Right lobe of liver (tissue), 6 donors: ENCODE measurements around the gene FHIT. TPM values are rescaled to one million over a fixed set of nuclear protein-coding genes. Genes with fewer than 3 reads are reported as not detected.

Experiments used
- ATAC-seq, 4 donors: fragments of 200-7000 bp; cut with Tn5 transposase; one replicate each; pipeline ENCODE4 v1.9.1; 2020; ENCODE audit warnings: mild to moderate bottlenecking in 4 of 4, moderate library complexity in 4 of 4
- DNase-seq, 3 donors: peaks; one replicate each; pipeline ENCODE4 v3.0.0-alpha.2; 2020
- H3K27ac ChIP-seq, 3 donors: fragments of 200-600 bp; one replicate each; pipeline ENCODE4 v1.8.0; 2022
- H3K27me3 ChIP-seq, 2 donors: fragments of 200-600 bp; one replicate each; pipeline ENCODE4 v1.8.0; 2022
- H3K36me3 ChIP-seq, 4 donors: fragments of 200-600 bp; sonication (generic) in 1 of 4; one replicate each; pipeline versions ENCODE4 v1.5.1 to v1.8.0; 2017 to 2022; ENCODE audit warnings: control low read depth in 1 of 4
- H3K4me1 ChIP-seq, 4 donors: fragments of 200-600 bp; sonication (generic) in 1 of 4; one replicate each; pipeline versions ENCODE4 v1.5.1 to v1.8.0; 2017 to 2022; ENCODE audit warnings: control low read depth in 1 of 4
- H3K4me3 ChIP-seq, 3 donors: fragments of 200-600 bp; one replicate each; pipeline ENCODE4 v1.8.0; 2022
- H3K9me3 ChIP-seq, 4 donors: fragments of 200-600 bp; sonication (generic) in 1 of 4; one replicate each; pipeline versions ENCODE4 v1.5.1 to v1.8.0; 2017 to 2022; ENCODE audit warnings: control low read depth in 1 of 4
- CTCF ChIP-seq, 4 donors: fragments of 200-600 bp in 3 of 4; fragments of 450-650 bp in 1 of 4; IDR thresholded peaks; one replicate each; pipeline versions ENCODE4 v1.5.1 to v1.8.0; 2016 to 2022; ENCODE audit warnings: antibody characterized with exemption in 4 of 4, mild to moderate bottlenecking in 2 of 4
- POLR2A ChIP-seq: fragments of 450-650 bp; IDR thresholded peaks from one replicate; pipeline ENCODE4 v1.6.1; 2017; ENCODE audit warnings: antibody characterized with exemption, mild to moderate bottlenecking
- WGBS: methylation state at CpG from one replicate; pipeline ENCODE4 v1.1.6; 2018; ENCODE audit warnings: low coverage, low lambda C conversion rate; ENCODE audit not compliant: insufficient coverage; ENCODE audit errors: missing lambda C conversion rate; 5-methylcytosine and 5-hydroxymethylcytosine counted together
- intact Hi-C, 2 donors: fragments of 100-400 bp; cut with DNase I; formaldehyde crosslinking; loops; one replicate each; pipeline versions ENCODE4 v1.11.2 to v1.14.1; 2022
- total RNA-seq, 6 experiments: library from RNA; depleted of rRNA in 2 of 6; stranded (reverse); fragments of >200 nt in 2 of 6; fragmentation: NEBNext Ultra II Directional in 3 of 6; extraction: Animal tissue kit (Norgen Biotek cat#: 25700) in 3 of 6; gene quantifications; one replicate each; pipeline versions ENCODE4 v1.1.0 to v1.2.4, GENCODE V29; 2016 to 2023
- donor health status: DM: no; HTN: yes; CAD: no.
- donor health status: DM: no; HTN: no; CAD: no.
- donor health status: DM: no; HTN: no; CAD: no.
- donor health status: DM: no; HTN: yes; CAD: no.
- donor health status: DM: no; HTN: yes; CAD: no.

FHIT gene
- total RNA-seq, 6 experiments from 2014 or later: 6.6 to 11.2 (median 8.0) TPM

GRCh38 chr3:59930170-59930569 lies 1321.1 kb downstream of the FHIT start:
- H3K27me3 ChIP-seq: no peaks in the 10 kb centered on the region
- DNase-seq (no peak), ATAC-seq (no peak)
- intact Hi-C loops: no loop called here
- no peaks in the 10 kb centered on the region for H3K9me3 ChIP-seq
- no peaks in the 10 kb centered on the region for H3K4me1 ChIP-seq
- no peak overlapping the region for H3K27ac ChIP-seq
- no peak overlapping the region for H3K4me3 ChIP-seq
- 75% methylated on average over 2 of the region's 2 CpGs for WGBS
- TF ChIP-seq POLR2A (no peak), CTCF (IDR thresholded peaks at IDR 0.05) (no peak)
- no peaks in the 10 kb centered on the region for H3K36me3 ChIP-seq

GRCh38 chr3:59927056-59927455 lies 1324.2 kb downstream of the FHIT start:
- DNase-seq (no peak), ATAC-seq (no peak)
- H3K4me1 ChIP-seq: no peaks in the 10 kb centered on the region
- H3K36me3 ChIP-seq: no peaks in the 10 kb centered on the region
- 83% methylated on average over 3 of the region's 3 CpGs for WGBS
- H3K27me3 ChIP-seq: no peaks in the 10 kb centered on the region
- no peaks in the 10 kb centered on the region for H3K9me3 ChIP-seq
- no peak overlapping the region for H3K27ac ChIP-seq
- H3K4me3 ChIP-seq: no peak overlapping the region
- intact Hi-C loops: no loop called here
- TF ChIP-seq CTCF (IDR thresholded peaks at IDR 0.05) (no peak), POLR2A (no peak)

- no peak for TF ChIP-seq POLR2A
- TF ChIP-seq CTCF (IDR thresholded peaks at IDR 0.05): no peak
- Histone ChIP-seq H3K9me3 (no peaks in the 10 kb centered on the region), H3K27ac (no peak overlapping the region), H3K27me3 (no peaks in the 10 kb centered on the region), H3K4me1 (no peaks in the 10 kb centered on the region), H3K4me3 (no peak overlapping the region), H3K36me3 (no peaks in the 10 kb centered on the region)
- intact Hi-C loops: no loop called here
- DNase-seq: no peak
- ATAC-seq: no peak
These were observed 1325.3 kb downstream of the FHIT start for GRCh38 chr3:59925946-59926345.

- Histone ChIP-seq H3K9me3 (no peaks in the 10 kb centered on the region), H3K27me3 (no peaks in the 10 kb centered on the region), H3K4me1 (no peaks in the 10 kb centered on the region), H3K27ac (no peak overlapping the region), H3K4me3 (no peak overlapping the region), H3K36me3 (no peaks in the 10 kb centered on the region)
- TF ChIP-seq POLR2A (no peak), CTCF (IDR thresholded peaks at IDR 0.05) (no peak)
- intact Hi-C loops: no loop called here
- WGBS: 76% methylated on average over 7 of the region's 7 CpGs
- no peak for DNase-seq
- ATAC-seq: no peak
These were observed 1329.1 kb downstream of the FHIT start for GRCh38 chr3:59922192-59922591.

- ATAC-seq (no peak), DNase-seq (no peak)
- no peaks in the 10 kb centered on the region for H3K27me3 ChIP-seq
- H3K9me3 ChIP-seq: no peaks in the 10 kb centered on the region
- H3K4me1 ChIP-seq: no peaks in the 10 kb centered on the region
- 94% methylated on average over 5 of the region's 5 CpGs for WGBS
- intact Hi-C loops: no loop called here
- no peak for TF ChIP-seq POLR2A
- no peak for TF ChIP-seq CTCF (IDR thresholded peaks at IDR 0.05)
- no peaks in the 10 kb centered on the region for H3K36me3 ChIP-seq
- no peak overlapping the region for H3K27ac ChIP-seq
- no peak overlapping the region for H3K4me3 ChIP-seq
These were observed 1330.4 kb downstream of the FHIT start for GRCh38 chr3:59920822-59921221.
